ENCODE measurements around the gene ADAMTSL1.

Gene ADAMTSL1

GRCh38 chr9:18482371-18482770 is 8.4 kb downstream of the ADAMTSL1 start:
- H3K79me2 ChIP-seq (ENCODE audit: low read length) = no peaks in the 10 kb centered on the region
- no peaks in the 10 kb centered on the region for H3K4me1 ChIP-seq (ENCODE audit: low read length)
- TF ChIP-seq CTCF (IDR thresholded peaks at IDR 0.05; ENCODE audit: low read depth, low read length) (no peak), EZH2phosphoT487 (IDR thresholded peaks at IDR 0.05; ENCODE audit: low read depth) (no peak)

GRCh38 chr9:18485714-18486113 is 11.8 kb downstream of the ADAMTSL1 start:
- Histone ChIP-seq H3K4me2 (ENCODE audit: low read length) (no peak overlapping the region), H3K4me3 (ENCODE audit: low read length) (no peak overlapping the region), H3K4me1 (ENCODE audit: low read length) (no peaks in the 10 kb centered on the region), H3K27me3 (ENCODE audit: low read depth, low read length) (peaks cover 25% of the 10 kb centered on the region), H3K36me3 (replicated peaks; ENCODE audit: low read depth, low read length) (no peaks in the 10 kb centered on the region), H3K27ac (ENCODE audit: low read length) (no peak overlapping the region), H4K20me1 (ENCODE audit: insufficient read depth, low read length) (no peaks in the 10 kb centered on the region), H3K9me3 (ENCODE audit: insufficient read depth, low read length) (no peaks in the 10 kb centered on the region), H3K79me2 (ENCODE audit: low read length) (no peaks in the 10 kb centered on the region), H3K9ac (ENCODE audit: low read length) (no peak overlapping the region), H2AFZ (ENCODE audit: low read depth, low read length) (no peak overlapping the region)
- TF ChIP-seq CTCF (IDR thresholded peaks at IDR 0.05; ENCODE audit: low read depth, low read length) (no peak), EZH2phosphoT487 (IDR thresholded peaks at IDR 0.05; ENCODE audit: low read depth) (no peak)

More at GRCh38 chr9:18482371-18482770, 8.4 kb downstream of the ADAMTSL1 start:
- H3K4me3 ChIP-seq (ENCODE audit: low read length) = no peak overlapping the region
- H3K4me2 ChIP-seq (ENCODE audit: low read length) = no peak overlapping the region
- H2AFZ ChIP-seq (ENCODE audit: low read depth, low read length) = no peak overlapping the region
- no peak overlapping the region for H3K9ac ChIP-seq (ENCODE audit: low read length)
- peaks cover 16% of the 10 kb centered on the region for H3K27me3 ChIP-seq (ENCODE audit: low read depth, low read length)
- no peaks in the 10 kb centered on the region for H3K9me3 ChIP-seq (ENCODE audit: insufficient read depth, low read length)
- no peak overlapping the region for H3K27ac ChIP-seq (ENCODE audit: low read length)
- no peaks in the 10 kb centered on the region for H4K20me1 ChIP-seq (ENCODE audit: insufficient read depth, low read length)
- H3K36me3 ChIP-seq (replicated peaks; ENCODE audit: low read depth, low read length) = no peaks in the 10 kb centered on the region

- Histone ChIP-seq H3K4me3 (ENCODE audit: low read length) (no peak overlapping the region), H3K36me3 (replicated peaks; ENCODE audit: low read depth, low read length) (no peaks in the 10 kb centered on the region), H3K4me1 (ENCODE audit: low read length) (no peaks in the 10 kb centered on the region), H3K79me2 (ENCODE audit: low read length) (no peaks in the 10 kb centered on the region), H3K9ac (ENCODE audit: low read length) (no peak overlapping the region), H3K27ac (ENCODE audit: low read length) (no peak overlapping the region), H3K27me3 (ENCODE audit: low read depth, low read length) (peaks cover 23% of the 10 kb centered on the region), H4K20me1 (ENCODE audit: insufficient read depth, low read length) (no peaks in the 10 kb centered on the region), H3K9me3 (ENCODE audit: insufficient read depth, low read length) (no peaks in the 10 kb centered on the region), H2AFZ (ENCODE audit: low read depth, low read length) (no peak overlapping the region), H3K4me2 (ENCODE audit: low read length) (no peak overlapping the region)
- TF ChIP-seq EZH2phosphoT487 (IDR thresholded peaks at IDR 0.05; ENCODE audit: low read depth) = no peak
- no peak for TF ChIP-seq CTCF (IDR thresholded peaks at IDR 0.05; ENCODE audit: low read depth, low read length)
Measured at GRCh38 chr9:18487611-18488010, 13.7 kb downstream of the ADAMTSL1 start.

GRCh38 chr9:18488886-18489285 is 14.9 kb downstream of the ADAMTSL1 start:
- H3K4me2 ChIP-seq (ENCODE audit: low read length) = no peak overlapping the region

More at GRCh38 chr9:18488886-18489285, 14.9 kb downstream of the ADAMTSL1 start:
- H3K27ac ChIP-seq (ENCODE audit: low read length) = no peak overlapping the region
- peaks cover 29% of the 10 kb centered on the region for H3K27me3 ChIP-seq (ENCODE audit: low read depth, low read length)
- H3K4me1 ChIP-seq (ENCODE audit: low read length) = no peaks in the 10 kb centered on the region
- TF ChIP-seq EZH2phosphoT487 (IDR thresholded peaks at IDR 0.05; ENCODE audit: low read depth) (no peak), CTCF (IDR thresholded peaks at IDR 0.05; ENCODE audit: low read depth, low read length) (no peak)
- no peak overlapping the region for H3K4me3 ChIP-seq (ENCODE audit: low read length)
- no peak overlapping the region for H3K9ac ChIP-seq (ENCODE audit: low read length)
- no peaks in the 10 kb centered on the region for H3K36me3 ChIP-seq (replicated peaks; ENCODE audit: low read depth, low read length)
- H2AFZ ChIP-seq (ENCODE audit: low read depth, low read length) = no peak overlapping the region
- no peaks in the 10 kb centered on the region for H3K9me3 ChIP-seq (ENCODE audit: insufficient read depth, low read length)
- H3K79me2 ChIP-seq (ENCODE audit: low read length) = no peaks in the 10 kb centered on the region
- H4K20me1 ChIP-seq (ENCODE audit: insufficient read depth, low read length) = no peaks in the 10 kb centered on the region

Data from OCI-LY3 (cell line).